NCI-H82 treated with DMSO at 0.1 percent for 48 hours (cell line): Measurements from ENCODE around the gene FGF4.

Experiments
- DNase-seq: peaks from one replicate; lab custom pipeline; 2025; ENCODE audit not compliant: unreplicated experiment; lab: John Stamatoyannopoulos, UW

The FGF4 gene, protein sequence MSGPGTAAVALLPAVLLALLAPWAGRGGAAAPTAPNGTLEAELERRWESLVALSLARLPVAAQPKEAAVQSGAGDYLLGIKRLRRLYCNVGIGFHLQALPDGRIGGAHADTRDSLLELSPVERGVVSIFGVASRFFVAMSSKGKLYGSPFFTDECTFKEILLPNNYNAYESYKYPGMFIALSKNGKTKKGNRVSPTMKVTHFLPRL

DNA sequence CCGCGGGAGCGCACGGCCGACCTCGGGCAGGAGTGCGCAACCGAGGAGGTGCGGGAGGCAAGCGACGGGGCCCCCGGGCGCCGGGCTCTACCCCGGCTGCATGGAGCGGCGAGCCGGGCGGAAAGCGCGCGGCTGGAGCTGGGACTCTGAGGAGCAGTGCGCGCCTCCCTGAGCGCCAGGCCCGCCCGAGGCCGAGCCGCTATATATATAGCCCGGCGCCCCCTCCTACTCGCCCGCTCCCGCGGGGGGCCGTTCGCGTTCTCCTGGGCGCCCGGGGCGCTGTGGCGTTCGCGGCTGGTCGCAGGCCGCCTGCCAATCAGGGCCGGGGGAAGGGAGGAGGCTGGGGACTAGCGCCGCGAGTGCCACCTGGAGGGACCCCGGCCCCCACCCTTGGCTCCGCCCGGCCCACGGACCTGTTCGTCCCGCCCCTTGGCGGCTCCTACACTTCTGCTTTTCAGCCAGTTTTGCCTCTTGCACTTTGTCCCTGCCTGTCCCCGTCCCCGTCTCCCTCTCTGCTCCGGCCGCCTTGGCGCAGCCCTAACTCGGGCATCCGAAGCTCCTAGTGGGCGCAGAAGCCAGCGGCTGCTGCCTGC lies at the start of gene FGF4:
FGF4 (minus strand) TSS at position 179 of the 593 bp plus-strand sequence. CDS start 257 bp downstream, outside the sequence.
- DNase-seq = no peak

DNA sequence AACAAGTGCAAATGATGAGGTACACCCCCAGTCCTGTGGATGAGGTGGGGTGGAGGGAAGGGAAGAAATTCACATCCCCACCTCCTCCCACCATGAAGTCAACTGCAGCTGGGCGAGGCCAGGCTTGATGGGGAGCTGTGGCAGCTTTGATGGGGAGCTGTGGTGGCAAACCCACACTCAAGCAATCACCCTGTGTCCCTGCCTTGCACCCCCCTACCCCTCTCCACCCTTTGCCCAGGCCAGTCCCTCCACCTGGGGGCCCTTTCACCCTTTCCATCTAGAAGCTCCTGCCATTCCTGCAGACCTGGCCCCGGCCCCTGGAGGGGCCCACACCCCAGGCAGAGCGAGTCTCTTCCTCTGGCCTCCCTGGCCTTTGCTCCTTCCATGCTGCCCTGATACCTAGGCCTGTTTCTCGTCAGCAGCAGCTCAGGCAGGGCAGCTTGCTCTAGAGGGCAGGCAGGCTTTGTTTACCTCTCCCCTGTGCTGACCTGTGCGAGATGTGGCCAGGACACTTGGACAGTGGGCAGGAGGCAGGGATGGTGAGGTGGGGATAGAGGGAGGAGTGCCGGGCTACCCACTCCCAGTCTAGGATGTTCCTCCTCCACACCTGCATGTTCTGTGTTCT lies 48.6 kb upstream of the FGF4 start:
- no peak for DNase-seq

DNA sequence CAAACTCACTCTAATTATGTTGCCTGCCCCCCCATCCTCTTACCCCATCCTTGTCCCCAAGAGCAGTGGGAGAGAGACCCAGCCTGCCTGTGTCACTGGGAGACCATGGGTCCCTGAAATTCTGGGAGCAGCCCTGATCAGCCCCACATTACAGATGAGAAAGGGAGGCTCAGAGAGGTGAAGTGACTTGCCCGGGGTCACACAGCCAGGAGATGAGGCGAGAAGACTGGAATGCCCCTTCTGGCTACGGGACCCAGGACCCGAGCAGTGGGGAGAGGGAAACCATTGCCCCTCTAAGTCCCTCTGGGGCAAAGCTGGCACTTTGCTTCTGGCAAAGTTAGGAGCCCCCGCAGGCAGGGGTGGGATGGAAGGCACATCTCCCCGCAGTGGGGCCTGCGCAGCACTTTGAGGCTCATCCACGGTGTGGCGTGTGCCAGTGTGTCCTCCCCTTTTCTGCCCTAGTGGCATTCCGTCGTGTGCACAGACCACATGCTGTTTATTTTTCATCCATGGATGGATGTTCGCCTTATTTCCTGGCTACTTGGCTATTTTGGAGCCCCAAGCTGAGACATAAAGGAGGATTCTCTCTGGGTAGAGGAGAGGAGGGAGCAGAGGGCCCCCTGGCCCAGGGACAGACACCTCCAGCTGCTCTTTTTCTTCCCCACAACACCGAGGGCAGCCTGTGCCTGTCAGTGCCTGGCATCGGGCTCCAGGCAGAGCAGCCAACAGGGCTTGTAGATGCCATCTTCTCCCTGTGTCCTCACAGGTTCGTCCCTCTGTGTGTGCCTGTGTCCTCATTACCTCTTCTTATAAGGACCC lies 47.7 kb upstream of the FGF4 start:
- no peak for DNase-seq

DNA sequence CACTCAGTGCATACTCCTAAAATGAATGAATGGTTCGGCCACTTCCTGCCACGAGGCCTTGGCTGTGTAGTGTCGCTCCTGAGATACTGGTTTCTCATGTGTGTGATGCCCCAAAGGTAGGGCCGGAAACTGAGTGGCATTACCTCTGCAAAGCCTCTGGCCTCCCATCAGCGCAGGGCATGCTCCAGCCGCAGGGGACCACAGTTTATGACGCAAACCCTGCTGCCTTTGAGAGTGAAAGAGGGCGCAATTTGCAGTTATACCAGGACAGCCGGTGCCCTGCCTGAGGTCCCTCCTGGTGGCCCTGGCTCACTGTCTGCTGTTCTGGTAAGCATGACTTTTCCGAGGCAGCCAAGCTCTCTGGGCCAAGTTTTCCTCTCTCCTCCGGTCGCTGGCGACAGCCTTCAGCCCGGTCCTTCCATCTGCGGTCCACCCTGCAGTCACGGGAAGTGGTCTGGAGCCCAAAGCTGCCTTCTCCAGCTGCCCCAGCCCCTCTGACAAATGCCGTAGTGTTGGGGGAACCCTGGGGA lies 46.4 kb upstream of the FGF4 start:
- DNase-seq = no peak

DNA sequence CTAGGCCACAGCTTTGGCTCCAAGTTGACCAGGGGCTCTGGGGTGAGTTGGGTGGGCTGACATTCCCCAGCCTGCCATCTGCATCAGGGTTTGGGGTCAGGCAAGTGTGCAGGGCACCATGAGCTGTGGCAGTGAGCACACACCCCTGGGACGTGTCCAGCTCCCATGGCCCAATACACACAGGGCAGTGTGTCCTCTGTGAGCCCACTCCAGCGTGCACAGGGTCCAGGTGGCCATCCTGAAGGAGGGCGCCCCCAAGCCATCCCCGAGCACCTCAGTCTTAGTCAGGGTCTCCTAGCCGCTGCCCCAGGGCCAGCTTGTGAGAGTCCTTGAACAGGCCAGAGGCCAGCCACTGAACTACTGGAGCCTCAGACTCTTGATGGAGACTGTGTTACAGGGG lies 45.3 kb upstream of the FGF4 start:
- no peak for DNase-seq

DNA sequence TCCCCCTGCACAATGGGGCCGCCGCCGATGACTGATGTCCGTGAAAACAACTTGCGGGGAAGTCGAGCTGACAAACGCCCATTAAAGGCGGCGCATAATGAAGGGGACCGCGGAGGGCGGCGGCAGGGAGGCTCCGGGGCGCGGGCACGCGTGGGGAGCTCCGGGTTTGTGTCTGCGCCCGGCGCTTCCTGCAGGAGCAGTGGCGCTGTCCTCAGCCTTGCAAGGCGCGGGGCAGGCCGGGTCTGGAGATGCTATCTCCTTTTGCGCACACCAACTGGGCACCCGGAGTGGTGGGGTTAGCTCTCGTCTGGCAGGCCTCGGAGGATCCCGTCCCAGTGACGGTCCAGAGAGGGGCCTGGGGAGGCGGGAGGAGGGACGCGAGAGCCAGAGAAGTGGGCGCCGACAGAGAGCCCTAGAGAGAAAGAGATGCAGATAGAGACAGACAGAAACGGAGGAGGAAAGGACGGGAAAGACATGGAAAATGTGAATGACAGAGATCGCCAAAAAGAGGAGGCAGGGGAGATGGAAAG lies 44.5 kb upstream of the FGF4 start:
- DNase-seq = no peak

DNA sequence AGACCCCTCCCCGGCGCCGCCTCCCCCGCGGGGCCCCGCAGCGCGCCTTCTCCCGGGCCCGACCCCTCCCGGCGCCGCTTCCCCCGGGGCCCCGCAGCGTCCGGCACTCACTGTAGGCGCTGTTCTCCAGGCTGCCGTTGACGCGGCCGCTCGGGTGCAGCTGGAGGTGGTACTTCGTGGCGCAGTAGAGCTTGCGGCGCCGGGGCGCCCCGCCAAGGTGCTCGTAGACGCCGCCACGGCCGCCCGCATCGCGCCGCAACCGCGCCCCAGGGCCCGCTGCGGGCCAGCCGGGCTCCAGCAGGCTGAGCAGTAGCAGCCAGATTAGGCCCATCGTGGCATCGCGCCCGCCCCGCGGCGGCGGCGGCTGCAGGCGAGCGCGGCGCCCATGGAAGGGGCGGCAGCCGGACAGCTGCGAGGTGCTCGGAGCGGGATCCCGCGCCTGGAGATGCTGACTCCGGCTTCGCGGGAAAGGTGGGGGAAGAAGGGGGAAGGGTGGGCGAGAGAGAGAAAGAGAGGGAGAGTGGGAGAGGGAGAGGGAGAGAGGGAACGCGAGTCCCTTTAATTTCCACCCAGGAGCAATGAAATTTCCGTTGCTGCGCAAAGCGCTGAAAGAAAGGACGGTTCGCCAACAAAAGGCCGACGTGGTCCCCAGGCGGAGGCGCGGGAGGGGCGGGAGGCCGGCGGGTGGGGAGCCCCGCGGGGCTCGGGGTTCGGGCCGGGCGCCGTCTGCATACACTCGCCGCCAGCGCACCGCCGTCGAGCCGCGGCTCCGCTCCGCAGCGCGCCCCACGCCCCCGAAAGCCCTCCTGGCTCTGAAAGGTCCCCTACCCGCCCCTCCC lies 43.7 kb upstream of the FGF4 start, which contains the start of gene FGF3:
FGF3 (minus strand) TSS at position 814 of the 839 bp plus-strand sequence; CDS start at position 331, 483 bp downstream.
- no peak for DNase-seq

DNA sequence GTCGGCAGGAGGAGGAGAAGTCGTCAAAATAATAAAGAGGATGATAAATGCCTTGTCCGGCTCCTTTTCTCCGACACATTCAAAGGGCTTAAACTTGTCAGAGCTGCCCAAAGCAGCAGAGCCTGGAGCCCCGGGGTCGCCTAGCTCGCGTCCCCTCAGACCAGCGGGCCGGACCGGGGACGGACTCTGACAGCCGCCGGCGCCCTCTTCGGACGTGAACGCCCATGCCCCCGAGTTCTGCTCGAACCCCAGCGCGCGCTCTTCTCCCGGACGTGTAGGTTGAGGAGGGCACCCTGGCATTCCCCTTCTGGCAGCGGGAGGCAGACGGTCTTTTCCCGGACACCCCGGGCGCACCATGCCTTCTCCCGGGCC lies 43.1 kb upstream of the FGF4 start:
- no peak for DNase-seq

DNA sequence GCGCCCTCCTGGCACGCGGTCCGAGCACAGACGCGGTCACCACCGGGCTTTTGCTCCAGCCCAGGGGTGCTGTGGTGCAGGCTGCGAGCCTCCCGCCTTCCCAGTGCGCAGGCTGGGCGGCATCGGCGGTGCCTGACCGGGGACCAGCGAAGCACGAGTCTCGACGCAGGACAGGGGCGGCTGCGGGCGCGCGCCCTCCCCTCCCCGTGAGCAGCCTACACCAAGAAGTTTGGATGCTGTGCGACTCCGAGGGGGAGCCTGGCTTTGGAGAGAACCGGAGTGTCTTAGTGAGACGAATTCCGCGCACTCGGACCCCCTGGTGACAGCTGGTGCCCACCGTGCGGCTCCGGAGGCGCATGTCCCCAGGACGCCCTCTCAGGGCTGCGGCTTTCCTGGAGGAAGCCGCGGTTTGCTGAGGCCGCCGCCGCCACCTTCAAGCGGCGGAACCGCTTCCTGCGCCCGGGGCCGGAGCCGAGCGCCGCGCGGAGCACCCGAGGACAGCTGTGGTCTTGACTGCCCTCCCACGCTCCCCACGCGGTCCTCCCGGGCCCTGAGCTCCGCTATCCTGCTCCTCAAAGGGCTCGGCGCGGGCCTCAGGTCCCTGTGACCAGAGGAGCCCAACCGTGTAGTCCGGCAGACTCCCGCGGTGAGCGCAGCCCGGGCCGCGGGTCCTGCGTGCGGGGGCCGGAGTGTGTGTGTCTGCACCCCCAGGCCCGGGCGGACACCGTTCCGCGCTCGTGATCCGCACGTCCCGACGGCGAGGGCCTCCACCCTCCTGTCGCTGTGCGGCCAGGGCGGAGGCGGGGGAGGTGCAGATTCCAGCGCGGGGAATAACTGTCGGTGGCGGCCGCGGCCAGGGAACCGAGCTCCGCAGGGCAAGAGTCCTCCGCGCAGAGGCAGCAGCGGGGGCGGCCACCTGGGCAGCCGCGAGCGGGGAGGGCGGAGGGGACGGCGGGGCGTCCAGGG lies 42.4 kb upstream of the FGF4 start:
- DNase-seq = no peak

DNA sequence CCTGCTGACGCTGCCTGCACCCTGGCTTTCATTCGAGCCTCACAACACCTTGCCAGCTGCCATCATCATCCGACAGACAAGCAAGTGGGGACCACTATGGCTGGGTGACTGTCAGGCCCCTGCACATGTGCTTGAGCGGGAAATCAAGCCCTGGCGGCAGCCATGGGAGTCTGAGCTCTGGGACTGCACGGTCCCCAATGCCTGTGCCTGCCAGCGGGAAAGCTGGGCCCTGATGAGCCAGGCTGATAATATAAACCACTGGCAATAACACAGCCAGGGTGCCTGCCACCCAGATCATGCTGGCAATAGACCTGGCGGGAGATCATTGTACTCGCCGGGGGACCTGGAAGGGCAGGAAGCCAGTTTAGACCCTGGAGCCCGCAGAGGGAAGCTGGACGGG lies 41.5 kb upstream of the FGF4 start:
- DNase-seq = no peak

DNA sequence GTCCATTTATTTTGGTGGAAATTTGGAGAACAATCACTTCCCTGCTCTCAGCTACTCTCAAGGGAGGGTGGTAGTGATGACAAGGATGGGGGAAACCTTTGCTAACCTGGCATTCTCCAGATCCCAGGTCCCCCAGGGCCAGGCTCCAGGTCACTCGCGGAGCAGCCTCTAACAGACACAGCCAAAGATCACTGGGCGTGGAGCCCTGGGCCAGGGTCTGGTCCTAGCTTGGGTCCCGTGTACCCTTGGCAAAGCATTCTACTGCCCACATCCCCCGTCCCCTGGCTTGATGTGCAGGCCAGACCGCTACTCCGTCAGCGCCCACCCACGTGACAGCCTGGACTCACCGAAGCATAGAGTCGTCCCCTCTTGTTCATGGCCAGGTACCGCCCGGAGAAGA lies 40.8 kb upstream of the FGF4 start:
- DNase-seq = no peak

DNA sequence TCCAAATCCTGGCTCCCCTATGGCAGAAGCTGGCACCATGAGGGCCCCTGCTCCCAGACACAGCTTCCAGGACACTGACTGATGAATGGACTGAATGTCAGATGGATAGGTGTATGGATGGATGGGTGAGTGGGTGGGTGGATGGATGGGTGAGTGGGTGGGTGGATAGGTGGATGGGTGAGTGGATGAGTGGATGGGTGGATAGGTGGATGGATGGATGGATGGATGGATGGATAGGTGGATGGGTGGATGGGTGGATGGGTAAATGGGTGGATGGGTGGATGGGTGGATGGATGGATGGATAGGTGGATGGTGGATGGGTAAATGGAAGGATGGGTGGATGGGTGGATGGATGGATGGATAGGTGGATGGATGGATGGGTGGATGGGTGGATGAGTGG lies 39.8 kb upstream of the FGF4 start:
- no peak for DNase-seq

DNA sequence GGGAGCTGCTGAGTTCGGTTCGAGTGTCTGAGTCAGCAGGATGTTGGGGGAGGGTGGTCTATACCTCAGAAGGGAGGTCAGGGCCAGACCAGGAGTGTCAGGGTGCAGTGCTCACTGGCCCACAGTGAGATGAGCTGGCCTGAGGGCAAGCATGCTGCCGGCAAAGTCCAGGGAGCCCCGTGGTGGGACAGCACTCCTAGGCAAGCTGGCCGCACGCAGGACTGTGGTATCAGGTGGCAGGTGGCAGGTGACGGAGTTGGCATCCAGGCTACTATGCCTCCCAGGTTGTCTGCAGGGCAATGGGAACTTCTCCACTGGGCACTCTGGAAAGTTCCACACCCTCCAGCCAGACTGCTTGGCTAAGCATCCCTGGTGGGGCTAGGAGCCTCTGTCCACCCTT lies 39.3 kb upstream of the FGF4 start:
- no peak for DNase-seq

DNA sequence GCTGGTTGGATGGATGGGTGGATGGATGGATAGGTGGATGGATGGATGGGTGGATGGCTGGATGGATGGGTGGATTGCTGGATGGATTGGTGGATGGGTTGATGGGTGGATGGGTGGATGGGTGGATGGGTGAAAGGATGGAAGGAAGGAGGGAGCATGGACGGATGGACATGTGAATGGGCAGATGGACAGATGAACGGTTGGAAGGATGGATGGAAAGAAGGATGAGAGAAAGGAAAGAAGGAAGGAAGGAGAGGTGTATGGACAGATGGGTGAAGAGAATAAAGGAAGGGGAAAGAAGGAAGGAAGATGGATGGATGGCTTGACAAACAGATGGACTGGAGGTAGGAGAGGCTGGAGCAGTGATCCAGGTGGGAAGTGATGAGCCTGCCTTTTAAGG lies 38.7 kb upstream of the FGF4 start:
- no peak for DNase-seq

DNA sequence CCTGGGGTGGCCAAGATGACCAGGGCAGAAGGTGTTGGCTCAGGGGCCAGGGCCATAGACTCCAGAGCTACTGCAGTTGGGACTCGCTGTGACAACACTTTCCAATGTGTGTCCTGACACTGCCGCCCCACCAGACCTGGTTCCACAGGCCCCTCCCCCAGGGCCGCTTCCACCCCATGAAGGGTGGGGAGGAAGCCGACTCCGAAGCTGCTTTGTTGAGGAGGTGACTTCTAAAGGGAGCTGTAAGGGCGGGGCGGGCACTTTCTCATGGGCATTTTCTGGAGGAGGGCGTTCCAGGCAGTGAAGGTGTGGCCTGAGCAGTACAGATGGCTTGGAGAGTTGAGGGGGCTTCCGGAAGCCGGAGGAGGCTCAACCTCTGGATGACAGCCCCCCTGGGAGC lies 37.8 kb upstream of the FGF4 start:
- no peak for DNase-seq

DNA sequence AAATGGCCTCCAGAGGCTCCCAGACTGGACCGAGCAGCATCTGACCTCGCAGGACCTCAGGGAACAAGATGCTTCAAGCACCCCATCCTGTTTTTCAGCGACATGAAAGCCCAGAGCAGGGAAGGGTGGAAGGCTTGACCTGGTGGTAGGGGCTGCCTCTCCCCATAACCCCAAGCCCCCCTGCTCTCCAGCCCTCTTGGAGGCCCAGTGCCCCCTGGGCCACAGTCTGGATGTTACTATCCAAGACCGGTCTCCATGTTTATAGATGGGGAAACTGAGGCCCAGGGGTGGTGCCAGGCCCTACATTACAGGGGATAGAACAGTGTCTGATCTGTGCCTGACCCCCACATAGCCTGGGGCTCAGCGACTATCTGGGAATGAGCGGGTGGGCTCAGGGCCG lies 37.1 kb upstream of the FGF4 start:
- no peak for DNase-seq

DNA sequence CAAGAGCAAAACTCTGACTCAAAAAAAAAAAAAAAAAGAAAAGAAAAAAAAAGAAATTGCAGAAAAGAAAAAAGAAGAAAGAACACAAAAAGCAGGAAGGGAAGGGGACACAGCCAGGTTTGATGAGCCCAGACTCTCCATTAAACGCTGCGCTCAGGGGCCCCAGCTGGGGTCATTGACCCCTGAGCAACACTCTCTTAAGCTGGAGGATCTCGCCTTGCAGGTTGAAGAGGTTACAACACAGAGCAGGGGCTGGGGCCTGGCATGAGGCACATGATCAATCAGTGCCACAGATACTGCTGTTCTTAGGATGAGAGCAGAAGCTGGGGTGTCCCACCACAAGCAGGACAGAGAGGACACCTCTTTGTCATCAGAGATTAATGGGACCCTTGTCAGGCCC lies 36.3 kb upstream of the FGF4 start:
- no peak for DNase-seq

DNA sequence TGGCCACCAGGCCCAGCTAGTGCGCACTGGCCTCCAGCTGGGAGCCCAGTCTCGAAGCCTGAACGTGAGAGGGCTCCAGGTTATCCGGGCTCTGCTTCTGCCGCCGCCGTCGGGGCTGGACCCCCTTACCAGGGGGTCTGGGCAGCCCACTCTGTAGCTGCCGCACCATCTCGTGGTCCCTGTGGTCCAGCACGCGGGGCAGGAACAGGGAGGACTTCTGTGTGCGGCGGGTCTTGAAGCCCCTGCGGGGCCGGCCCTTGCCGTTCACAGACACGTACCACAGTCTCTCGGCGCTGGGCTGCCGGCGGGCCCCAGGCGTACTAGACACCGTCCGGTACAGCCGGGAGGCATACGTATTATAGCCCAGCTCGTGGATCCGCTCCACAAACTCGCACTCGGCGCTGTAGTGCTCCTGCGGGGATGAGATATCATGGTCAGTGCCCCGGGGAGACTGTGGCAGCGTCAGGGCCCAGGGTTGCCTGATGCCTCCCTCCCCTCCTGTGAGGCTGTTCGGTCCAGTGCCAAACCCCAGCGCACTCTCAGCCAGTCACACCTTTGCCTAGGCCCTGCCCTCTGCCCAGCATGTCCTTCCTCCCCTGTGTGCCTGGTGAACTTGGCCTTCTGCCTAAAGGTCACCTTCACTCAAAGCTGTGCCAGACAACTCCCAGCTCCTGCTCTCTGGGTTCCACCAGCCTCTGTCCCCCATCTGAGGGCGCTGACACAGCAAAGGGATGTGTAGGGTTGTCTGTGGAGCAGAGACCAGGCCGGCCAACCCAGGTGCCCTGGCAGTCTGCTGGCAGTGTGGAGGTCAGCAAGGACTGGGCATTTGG lies 35.4 kb upstream of the FGF4 start:
- DNase-seq = no peak
